ENCODE data around the gene RASSF8. TPM values are rescaled to one million over a fixed set of nuclear protein-coding genes. Genes with fewer than 3 reads are reported as not detected.

The RASSF8 gene
- total and polyA plus RNA-seq, 2 of the 8 experiments (the other 6 are each of a cell fraction or from before 2014, with no cell fraction given), result 6.4 to 46.7 TPM

- ChIA-PET POLR2A (ENCODE audit: partially characterized antibody) (no interaction called here), CTCF (ENCODE audit: partially characterized antibody) (interaction anchor here (1.2 to 5.2 kb wide), 4 partner anchors 13 to 29 kb away, joined by 3 to 33 read pairs (median 6); no protein-coding TSS in a partner anchor)
- Histone ChIP-seq H2AFZ (ENCODE audit: low read length) (no peak overlapping the region), H2BK12ac (ENCODE audit: low read depth, low read length) (no peak overlapping the region), H3K4me2 (ENCODE audit: insufficient read depth in 1 of 2, low read depth in 2 of 2, low read length in 2 of 2) (no peak overlapping the region), H3K27me3 (replicated peaks in 1 of 4; ENCODE audit: control insufficient read depth in 3 of 4, extremely low read depth in 1 of 4, insufficient read depth in 3 of 4, low read length in 3 of 4) (no peaks in the 10 kb centered on the region), H3K14ac (ENCODE audit: insufficient read length) (no peak overlapping the region), H4K20me1 (replicated peaks in 1 of 2; ENCODE audit: control insufficient read depth in 1 of 2, insufficient read depth in 2 of 2, low read length in 2 of 2) (peaks cover 2 to 5% of the 10 kb centered on the region in 2 experiments), H4K91ac (replicated peaks; ENCODE audit: insufficient read length, low read length) (no peak overlapping the region), H3K9ac (replicated peaks in 1 of 4; ENCODE audit: extremely low read depth in 1 of 4, low read depth in 3 of 4, low read length in 3 of 4) (no peak overlapping the region), H3K18ac (ENCODE audit: extremely low read depth, low read length) (no peak overlapping the region), H3K79me1 (ENCODE audit: low read depth, low read length) (peaks cover 5% of the 10 kb centered on the region), H3K36me3 (ENCODE audit: control insufficient read depth in 2 of 4, insufficient read depth in 4 of 4, low read length in 3 of 4) (no peaks in the 10 kb centered on the region), H3K4me3 (ENCODE audit: extremely low read depth in 1 of 4, insufficient read depth in 2 of 4, low read depth in 3 of 4, low read length in 4 of 4) (no peak overlapping the region), H3K27ac (ENCODE audit: low read depth, low read length) (no peak overlapping the region), H2BK15ac (ENCODE audit: low read length) (no peak overlapping the region), H2BK20ac (ENCODE audit: low read length) (no peak overlapping the region), H2BK5ac (ENCODE audit: low read depth, low read length) (no peak overlapping the region), H4K8ac (ENCODE audit: extremely low read depth, insufficient read depth, low read length) (no peak overlapping the region), H3K23ac (ENCODE audit: insufficient read length) (no peak overlapping the region), H2BK120ac (replicated peaks; ENCODE audit: low read depth, low read length) (no peak overlapping the region), H3K9me3 (ENCODE audit: insufficient read depth in 2 of 2, low read depth in 1 of 2, low read length in 1 of 2) (no peaks in the 10 kb centered on the region), H2AK5ac (ENCODE audit: low read depth, low read length) (no peak overlapping the region), H3K56ac (replicated peaks; ENCODE audit: insufficient read length, low read depth, low read length) (no peak overlapping the region), H3K23me2 (ENCODE audit: low read depth, low read length) (no peaks in the 10 kb centered on the region), H3K4ac (replicated peaks; ENCODE audit: insufficient read length, low read depth, low read length) (no peak overlapping the region), H4K5ac (ENCODE audit: insufficient read length, low read depth, low read length) (no peak overlapping the region), H3K79me2 (ENCODE audit: control insufficient read depth in 1 of 2, insufficient read depth in 2 of 2, low read length in 2 of 2) (peaks cover 6 to 95% of the 10 kb centered on the region in 2 experiments), H3K4me1 (replicated peaks in 1 of 4; ENCODE audit: control insufficient read depth in 3 of 4, insufficient read depth in 4 of 4, low read length in 3 of 4) (peaks cover 0 to 21% (median 16%) of the 10 kb centered on the region in 4 experiments; a peak in 5 of 7 replicates)
- TF ChIP-seq HDAC2 (IDR thresholded peaks at IDR 0.05; ENCODE audit: borderline replicate concordance in 1 of 2, low read depth in 2 of 2, low read length in 2 of 2) (no peak), SIX5 (IDR thresholded peaks at IDR 0.05; ENCODE audit: low read depth, low read length) (no peak), SRF (IDR thresholded peaks at IDR 0.05; ENCODE audit: low read depth, low read length) (no peak), TEAD4 (IDR thresholded peaks at IDR 0.05; ENCODE audit: low read depth, low read length) (no peak), POLR2A (IDR thresholded peaks at IDR 0.05; ENCODE audit: control extremely low read depth in 1 of 2, low read depth in 2 of 2, low read length in 2 of 2) (no peak), EGR1 (IDR thresholded peaks at IDR 0.05; ENCODE audit: borderline replicate concordance, low read depth, low read length) (no peak), MAX (IDR thresholded peaks at IDR 0.05) (no peak), CTBP2 (IDR thresholded peaks at IDR 0.05; ENCODE audit: borderline replicate concordance, insufficient read depth, insufficient read length, low read length) (no peak), RAD21 (IDR thresholded peaks at IDR 0.05 in 1 of 2, conservative IDR thresholded peaks at IDR 0.05 in 1 of 2; ENCODE audit: low read depth in 2 of 2, low read length in 2 of 2) (no peak)
- no peak for DNase-seq (ENCODE audit: low read depth in 1 of 2, low spot score in 2 of 2)
- no peak for FAIRE-seq
- WGBS, 2 experiments (ENCODE audit: extremely low coverage in 1 of 2, insufficient coverage in 1 of 2, insufficient read length in 1 of 2, insufficient replicate concordance in 2 of 2, low coverage in 1 of 2, low lambda C conversion rate in 2 of 2, missing lambda C conversion rate in 1 of 2), result 80% methylated on average over 2 of the region's 2 CpGs; no CpG with 5 or more reads in 1 of the 2 experiments
These were observed 30.0 kb downstream of the RASSF8 start for GRCh38 chr12:25988505-25988904.
